PC-3 (cell line): ENCODE results near the gene SMG7. TPM values are rescaled to one million over a fixed set of nuclear protein-coding genes. Genes with fewer than 3 reads are reported as not detected.

Source experiments
- ATAC-seq: fragments of 200-7000 bp; cut with Tn5 transposase; 2 replicates; pipeline ENCODE4 v1.9.1; 2020; ENCODE audit warnings: mild to moderate bottlenecking, moderate library complexity
- BruUV-seq: library from RNA; stranded (reverse); fragments of 400-500 nt; replicated peaks from 2 replicates; lab custom pipeline; 2021; lab: Mats Ljungman, UMichigan
- CTCF ChIA-PET: fragments of 300-600 bp; sonication (Branson Sonifier 250); formaldehyde crosslinking; loops from one replicate; lab custom pipeline; 2022; ENCODE audit warnings: antibody characterized with exemption; lab: Charles Lee
- POLR2A ChIA-PET: fragments of 300-600 bp; sonication (Branson Sonifier 250); formaldehyde crosslinking; loops from one replicate; lab custom pipeline; 2022; ENCODE audit warnings: antibody characterized with exemption; ENCODE audit not compliant: unreplicated experiment; lab: Charles Lee
- DNase-seq: peaks from one replicate; pipeline ENCODE4 v3.0.0-alpha.2; 2015
- H2AFZ ChIP-seq: fragments of 300-600 bp; sonication (generic); 2 replicates; pipeline ENCODE4 v1.6.0; 2016; ENCODE audit warnings: antibody characterized with exemption, low read length
- H3F3A ChIP-seq: fragments of 300-600 bp; sonication (generic); one replicate; pipeline ENCODE4 v1.6.0; 2017; ENCODE audit warnings: antibody characterized with exemption, low read length, control low read depth, mild to moderate bottlenecking; ENCODE audit not compliant: unreplicated experiment
- H3K27ac ChIP-seq: fragments of 300-600 bp; sonication (generic); 2 replicates; pipeline ENCODE4 v1.5.1; 2016; ENCODE audit warnings: mild to moderate bottlenecking, low read length
- H3K27me3 ChIP-seq: fragments of 300-600 bp; sonication (generic); 2 replicates; pipeline ENCODE4 v1.6.1; 2016; ENCODE audit warnings: low read length, mixed read lengths
- H3K36me3 ChIP-seq: fragments of 300-600 bp; sonication (generic); 2 replicates; pipeline ENCODE4 v1.6.1; 2016; ENCODE audit warnings: low read depth, mixed run types, low read length, mixed read lengths
- H3K4me1 ChIP-seq: fragments of 300-600 bp; sonication (generic); 2 replicates; pipeline ENCODE4 v1.5.1; 2016; ENCODE audit warnings: low read length; ENCODE audit not compliant: insufficient read depth
- H3K4me2 ChIP-seq: fragments of 300-600 bp; sonication (generic); 2 replicates; pipeline ENCODE4 v1.6.0; 2016; ENCODE audit warnings: low read length
- H3K4me3 ChIP-seq: fragments of 300-600 bp; sonication (generic); 2 replicates; pipeline ENCODE4 v1.5.1; 2016; ENCODE audit warnings: mild to moderate bottlenecking, low read length, mixed read lengths
- H3K79me2 ChIP-seq: fragments of 300-600 bp; sonication (generic); 2 replicates; pipeline ENCODE4 v1.6.1; 2017; ENCODE audit warnings: low read length, mixed read lengths
- H3K9ac ChIP-seq: fragments of 300-600 bp; sonication (generic); 2 replicates; pipeline ENCODE4 v1.6.0; 2016; ENCODE audit warnings: mild to moderate bottlenecking, low read length
- H3K9me2 ChIP-seq: fragments of 300-600 bp; sonication (generic); replicated peaks from 2 replicates; pipeline ENCODE4 v1.6.1; 2016; ENCODE audit warnings: mixed run types, low read length, mixed read lengths
- H3K9me3 ChIP-seq: fragments of 300-600 bp; sonication (generic); 2 replicates; pipeline ENCODE4 v1.6.1; 2016; ENCODE audit warnings: low read length, mixed read lengths
- H4K20me1 ChIP-seq: fragments of 300-600 bp; sonication (generic); 2 replicates; pipeline ENCODE4 v1.6.1; 2016; ENCODE audit warnings: low read length, mixed read lengths
- CTCF ChIP-seq: fragments of 300-600 bp; sonication (generic); conservative IDR thresholded peaks from 2 replicates; pipeline ENCODE4 v1.5.1; 2017; ENCODE audit warnings: antibody characterized with exemption, low read depth, mild to moderate bottlenecking, low read length
- EZH2 ChIP-seq: fragments of 300-600 bp; sonication (generic); IDR thresholded peaks from one replicate; pipeline ENCODE4 v1.6.1; 2017; ENCODE audit warnings: antibody characterized with exemption, mild to moderate bottlenecking, low read length; ENCODE audit not compliant: unreplicated experiment
- EZH2phosphoT487 ChIP-seq: fragments of 300-600 bp; sonication (generic); IDR thresholded peaks from 2 replicates; pipeline ENCODE4 v1.6.1; 2018; ENCODE audit warnings: mild to moderate bottlenecking, antibody characterized with exemption, low read length, borderline replicate concordance
- intact Hi-C: fragments of 100-400 bp; cut with micrococcal nuclease; formaldehyde crosslinking; loops from 2 replicates; pipeline ENCODE4 v1.9.0; 2023
- total RNA-seq: library from RNA; depleted of rRNA; stranded (reverse); fragments of >200 nt; gene quantifications from 2 replicates; pipeline ENCODE4 v1.2.3, GENCODE V29; 2014

The SMG7 gene
- total RNA-seq, 1 experiment from 2014 or later, result 25.5 TPM

- Histone ChIP-seq H3K4me2 (no peak overlapping the region), H3K4me1 (peaks cover 8% of the 10 kb centered on the region), H3K9ac (no peak overlapping the region), H3K27me3 (no peaks in the 10 kb centered on the region), H3F3A (no peaks in the 10 kb centered on the region), H3K9me3 (no peaks in the 10 kb centered on the region), H3K9me2 (no peaks in the 10 kb centered on the region), H3K36me3 (no peaks in the 10 kb centered on the region), H3K79me2 (no peaks in the 10 kb centered on the region), H4K20me1 (no peaks in the 10 kb centered on the region), H3K27ac (no peak overlapping the region), H2AFZ (no peak overlapping the region), H3K4me3 (no peak overlapping the region)
- POLR2A ChIA-PET, result no interaction called here
- TF ChIP-seq CTCF (no peak), EZH2 (no peak), EZH2phosphoT487 (no peak)
- no peak for DNase-seq
- intact Hi-C loops, result no loop called here
- CTCF ChIA-PET, result no interaction called here
- no peak for ATAC-seq
- BruUV-seq, result no TSS peak
Measured at GRCh38 chr1:183438060-183438459, 34.2 kb upstream of the SMG7 start.

- no peak overlapping the region for H3K4me3 ChIP-seq
- POLR2A ChIA-PET, result no interaction called here
- H3K9ac ChIP-seq, result no peak overlapping the region
- BruUV-seq, result no TSS peak
- H3K9me2 ChIP-seq, result no peaks in the 10 kb centered on the region
- peaks cover 39% of the 10 kb centered on the region for H3K4me1 ChIP-seq
- CTCF ChIA-PET, result no interaction called here
- H3K27ac ChIP-seq, result peak overlapping the region; percentile 90; the same call in 1 of the 2 replicates
- ATAC-seq (no peak), DNase-seq (peak; percentile 35)
- H3K27me3 ChIP-seq, result no peaks in the 10 kb centered on the region
- no peaks in the 10 kb centered on the region for H4K20me1 ChIP-seq
- no peaks in the 10 kb centered on the region for H3F3A ChIP-seq
- no peaks in the 10 kb centered on the region for H3K79me2 ChIP-seq
- H2AFZ ChIP-seq, result no peak overlapping the region
- H3K36me3 ChIP-seq, result no peaks in the 10 kb centered on the region
- TF ChIP-seq EZH2phosphoT487 (no peak), EZH2 (no peak), CTCF (no peak)
- H3K4me2 ChIP-seq, result no peak overlapping the region
- no peaks in the 10 kb centered on the region for H3K9me3 ChIP-seq
- intact Hi-C loops, result no loop called here
Measured at GRCh38 chr1:183443011-183443410, 29.3 kb upstream of the SMG7 start.

- H3K9me3 ChIP-seq, result no peaks in the 10 kb centered on the region
- DNase-seq (no peak), ATAC-seq (no peak)
- no peaks in the 10 kb centered on the region for H3K36me3 ChIP-seq
- CTCF ChIA-PET, result no interaction called here
- peak overlapping the region; percentile 90 for H3K27ac ChIP-seq
- no peaks in the 10 kb centered on the region for H3F3A ChIP-seq
- no peaks in the 10 kb centered on the region for H3K79me2 ChIP-seq
- H4K20me1 ChIP-seq, result no peaks in the 10 kb centered on the region
- no peak overlapping the region for H3K4me2 ChIP-seq
- H3K4me3 ChIP-seq, result no peak overlapping the region
- H2AFZ ChIP-seq, result no peak overlapping the region
- H3K9me2 ChIP-seq, result no peaks in the 10 kb centered on the region
- intact Hi-C loops, result no loop called here
- H3K9ac ChIP-seq, result no peak overlapping the region
- H3K27me3 ChIP-seq, result no peaks in the 10 kb centered on the region
- TF ChIP-seq EZH2phosphoT487 (no peak), CTCF (no peak), EZH2 (no peak)
- no TSS peak for BruUV-seq
- peaks cover 39% of the 10 kb centered on the region for H3K4me1 ChIP-seq
- POLR2A ChIA-PET, result no interaction called here
Measured at GRCh38 chr1:183443466-183443865, 28.8 kb upstream of the SMG7 start.
